ENCODE results near the gene LDLRAD4.

Gene LDLRAD4

GRCh38 chr18:13284330-13285027, 65.9 kb downstream of the LDLRAD4 start:
- no peak for DNase-seq (ENCODE audit: low read depth in 3 of 3)

GRCh38 chr18:13285874-13286273, 67.3 kb downstream of the LDLRAD4 start:
- no peak for DNase-seq (ENCODE audit: low read depth in 3 of 3)

- DNase-seq (ENCODE audit: low read depth in 3 of 3) = no peak
Measured at GRCh38 chr18:13286456-13287125, 68.0 kb downstream of the LDLRAD4 start.

GRCh38 chr18:13287372-13287771, 68.8 kb downstream of the LDLRAD4 start:
- no peak for DNase-seq (ENCODE audit: low read depth in 3 of 3)

GRCh38 chr18:13288509-13289133, 70.1 kb downstream of the LDLRAD4 start:
- DNase-seq (ENCODE audit: low read depth in 3 of 3) = no peak

GRCh38 chr18:13289481-13290205, 71.1 kb downstream of the LDLRAD4 start:
- DNase-seq (ENCODE audit: low read depth in 3 of 3) = no peak

GRCh38 chr18:13290856-13291271, 72.3 kb downstream of the LDLRAD4 start:
- no peak for DNase-seq (ENCODE audit: low read depth in 3 of 3)

GRCh38 chr18:13291299-13291698, 72.7 kb downstream of the LDLRAD4 start:
- DNase-seq (ENCODE audit: low read depth in 3 of 3) = no peak

GRCh38 chr18:13291745-13292447, 73.3 kb downstream of the LDLRAD4 start:
- no peak for DNase-seq (ENCODE audit: low read depth in 3 of 3)

GRCh38 chr18:13292736-13293135, 74.2 kb downstream of the LDLRAD4 start:
- no peak for DNase-seq (ENCODE audit: low read depth in 3 of 3)

- DNase-seq (ENCODE audit: low read depth in 3 of 3) = no peak
Measured at GRCh38 chr18:13294309-13294708, 75.7 kb downstream of the LDLRAD4 start.

- no peak for DNase-seq (ENCODE audit: low read depth in 3 of 3)
Measured at GRCh38 chr18:13295894-13296293, 77.3 kb downstream of the LDLRAD4 start.

GRCh38 chr18:13296867-13297574, 78.5 kb downstream of the LDLRAD4 start:
- DNase-seq (ENCODE audit: low read depth in 3 of 3) = no peak

- DNase-seq (ENCODE audit: low read depth in 3 of 3) = no peak
Measured at GRCh38 chr18:13298262-13298661, 79.7 kb downstream of the LDLRAD4 start.

- no peak for DNase-seq (ENCODE audit: low read depth in 3 of 3)
Measured at GRCh38 chr18:13300029-13300428, 81.5 kb downstream of the LDLRAD4 start.

- DNase-seq (ENCODE audit: low read depth in 3 of 3) = no peak
Measured at GRCh38 chr18:13300796-13301195, 82.2 kb downstream of the LDLRAD4 start.

- DNase-seq (ENCODE audit: low read depth in 3 of 3) = no peak
Measured at GRCh38 chr18:13302040-13302439, 83.5 kb downstream of the LDLRAD4 start.

GRCh38 chr18:13302457-13303225, 84.1 kb downstream of the LDLRAD4 start:
- no peak for DNase-seq (ENCODE audit: low read depth in 3 of 3)

- no peak for DNase-seq (ENCODE audit: low read depth in 3 of 3)
Measured at GRCh38 chr18:13303756-13304364, 85.3 kb downstream of the LDLRAD4 start.

GRCh38 chr18:13305301-13305700, 86.7 kb downstream of the LDLRAD4 start:
- no peak for DNase-seq (ENCODE audit: low read depth in 3 of 3)
